NCI-H524 treated with DMSO at 0.1 percent for 48 hours (cell line): ENCODE measurements around the gene MAGI1.

ENCODE experiments used
- DNase-seq: peaks from one replicate; lab custom pipeline; 2025; lab: John Stamatoyannopoulos, UW

MAGI1 gene

GRCh38 chr3:65795166-65795565 lies 243.6 kb downstream of the MAGI1 start:
- no peak for DNase-seq

GRCh38 chr3:65793495-65794200 lies 245.1 kb downstream of the MAGI1 start:
- DNase-seq, result no peak

GRCh38 chr3:65788461-65788860 lies 250.3 kb downstream of the MAGI1 start:
- no peak for DNase-seq

GRCh38 chr3:65787827-65788226 lies 250.9 kb downstream of the MAGI1 start:
- DNase-seq, result no peak

- DNase-seq, result no peak
These were observed 251.4 kb downstream of the MAGI1 start for GRCh38 chr3:65787340-65787739.

- no peak for DNase-seq
These were observed 251.8 kb downstream of the MAGI1 start for GRCh38 chr3:65786890-65787289.

- peak; percentile 24 for DNase-seq
These were observed 253.6 kb downstream of the MAGI1 start for GRCh38 chr3:65785065-65785645.

- no peak for DNase-seq
These were observed 255.6 kb downstream of the MAGI1 start for GRCh38 chr3:65783117-65783516.

- no peak for DNase-seq
These were observed 257.1 kb downstream of the MAGI1 start for GRCh38 chr3:65781594-65781993.

- no peak for DNase-seq
These were observed 259.3 kb downstream of the MAGI1 start for GRCh38 chr3:65779390-65779789.

GRCh38 chr3:65778968-65779367 lies 259.8 kb downstream of the MAGI1 start:
- no peak for DNase-seq

GRCh38 chr3:65777050-65777449 lies 261.7 kb downstream of the MAGI1 start:
- no peak for DNase-seq

GRCh38 chr3:65776494-65776893 lies 262.2 kb downstream of the MAGI1 start:
- DNase-seq, result no peak

GRCh38 chr3:65776081-65776480 lies 262.6 kb downstream of the MAGI1 start:
- no peak for DNase-seq

GRCh38 chr3:65772758-65773157 lies 266.0 kb downstream of the MAGI1 start:
- DNase-seq, result no peak

GRCh38 chr3:65767551-65767950 lies 271.2 kb downstream of the MAGI1 start:
- no peak for DNase-seq

GRCh38 chr3:65762235-65762580 lies 276.5 kb downstream of the MAGI1 start:
- DNase-seq, result no peak

- DNase-seq, result no peak
These were observed 277.1 kb downstream of the MAGI1 start for GRCh38 chr3:65761446-65762234.

- DNase-seq, result peak; percentile 17
These were observed 279.7 kb downstream of the MAGI1 start for GRCh38 chr3:65758876-65759598.

- DNase-seq, result no peak
These were observed 280.3 kb downstream of the MAGI1 start for GRCh38 chr3:65758438-65758837.

GRCh38 chr3:65752636-65753035 lies 286.1 kb downstream of the MAGI1 start:
- no peak for DNase-seq

GRCh38 chr3:65751123-65751700 lies 287.5 kb downstream of the MAGI1 start:
- DNase-seq, result no peak
